Vagina (tissue), 2 donors: ENCODE results near the gene TLCD4.

Experiments used
- CTCF ChIP-seq, 3 experiments: fragments of 450-650 bp in 2 of 3; fragments of 200-600 bp in 1 of 3; sonication (generic) in 1 of 3; IDR thresholded peaks; one replicate each; pipeline ENCODE4 v1.5.1; 2017 to 2019; ENCODE audit warnings: antibody characterized with exemption in 3 of 3, mild to moderate bottlenecking in 2 of 3, moderate library complexity in 2 of 3
- POLR2A ChIP-seq, 2 donors: fragments of 450-650 bp; IDR thresholded peaks; one replicate each; pipeline ENCODE4 v1.6.1; 2017; ENCODE audit warnings: antibody characterized with exemption in 2 of 2, mild to moderate bottlenecking in 2 of 2, moderate library complexity in 2 of 2

GRCh38 chr1:95133687-95134086 lies 16.5 kb downstream of the TLCD4 start:
- TF ChIP-seq POLR2A (IDR thresholded peaks at IDR 0.05) (no peak), CTCF (IDR thresholded peaks at IDR 0.05) (no peak)
